ENCODE measurements around the gene CHCT1.
A peak's percentile ranks its signal among the peaks of the same experiment; 100 is the strongest.
"Not testable (repeated sequence)": the region's sequence is repeated elsewhere in the genome, so short reads cannot be mapped to it uniquely, and the experiment has no call there.

The CHCT1 gene

GRCh38 chr17:60422162-60422665, at the start of gene CHCT1:
Gene CHCT1 (plus strand): TSS chr17:60422489. CDS start chr17:60422593, 104 bp downstream.
- no peak for FAIRE-seq

- no peak for FAIRE-seq
Measured at GRCh38 chr17:60372790-60373483, 49.4 kb upstream of the CHCT1 start.

GRCh38 chr17:60378187-60378586, 44.1 kb upstream of the CHCT1 start:
- not testable (repeated sequence) for FAIRE-seq

- not testable (repeated sequence) for FAIRE-seq
Measured at GRCh38 chr17:60379461-60379860, 42.8 kb upstream of the CHCT1 start.

- FAIRE-seq, result no peak
Measured at GRCh38 chr17:60381958-60382357, 40.3 kb upstream of the CHCT1 start.

- FAIRE-seq, result no peak
Measured at GRCh38 chr17:60383379-60383778, 38.9 kb upstream of the CHCT1 start.

- not testable (repeated sequence) for FAIRE-seq
Measured at GRCh38 chr17:60384921-60385320, 37.4 kb upstream of the CHCT1 start.

GRCh38 chr17:60386147-60387058, 35.9 kb upstream of the CHCT1 start:
- FAIRE-seq, result no peak

- FAIRE-seq, result no peak
Measured at GRCh38 chr17:60387666-60388065, 34.6 kb upstream of the CHCT1 start.

GRCh38 chr17:60388742-60389141, 33.5 kb upstream of the CHCT1 start:
- no peak for FAIRE-seq

GRCh38 chr17:60390186-60390585, 32.1 kb upstream of the CHCT1 start:
- FAIRE-seq, result no peak

GRCh38 chr17:60390925-60391470, 31.3 kb upstream of the CHCT1 start:
- no peak for FAIRE-seq

GRCh38 chr17:60391471-60392041, 30.7 kb upstream of the CHCT1 start:
- no peak for FAIRE-seq

- peak; percentile 80 for FAIRE-seq
Measured at GRCh38 chr17:60392042-60392844, 30.0 kb upstream of the CHCT1 start, which contains the start of gene USP32. Gene USP32 (minus strand): TSS chr17:60392133. CDS start chr17:60391939, 194 bp downstream.

GRCh38 chr17:60392845-60393702, 29.2 kb upstream of the CHCT1 start:
- FAIRE-seq, result no peak

GRCh38 chr17:60393840-60394723, 28.2 kb upstream of the CHCT1 start:
- no peak for FAIRE-seq

GRCh38 chr17:60395508-60396065, 26.7 kb upstream of the CHCT1 start:
- no peak for FAIRE-seq

GRCh38 chr17:60396412-60396811, 25.9 kb upstream of the CHCT1 start:
- FAIRE-seq, result no peak

- no peak for FAIRE-seq
Measured at GRCh38 chr17:60398227-60398959, 23.9 kb upstream of the CHCT1 start.

Measured in G401.6 (cell line).